ENCODE results near the gene DPP6.
"Not testable (repeated sequence)": the region's sequence is repeated elsewhere in the genome, so short reads cannot be mapped to it uniquely, and the experiment has no call there.

Gene DPP6

GRCh38 chr7:154051643-154052529, at the start of gene DPP6:
DPP6 (plus strand) TSS chr7:154052398.
- not testable (repeated sequence) for H3K9ac ChIP-seq (ENCODE audit: low read depth, low read length)

GRCh38 chr7:154009423-154009911, 42.7 kb upstream of the DPP6 start:
- H3K4me3 ChIP-seq (ENCODE audit: low read depth, low read length); H3K9ac ChIP-seq (ENCODE audit: low read depth, low read length); H3K36me3 ChIP-seq (ENCODE audit: control insufficient read depth, insufficient read depth, low read length); H3K4me1 ChIP-seq (ENCODE audit: control insufficient read depth, insufficient read depth, low read length); H3K27me3 ChIP-seq (ENCODE audit: control insufficient read depth, insufficient read depth, low read length); H3K9me3 ChIP-seq (ENCODE audit: control insufficient read depth, insufficient read depth, low read length): not testable (repeated sequence)

More at GRCh38 chr7:154051643-154052529, at the start of gene DPP6:
- not testable (repeated sequence) for H3K36me3 ChIP-seq (ENCODE audit: control insufficient read depth, insufficient read depth, low read length); H3K4me1 ChIP-seq (ENCODE audit: control insufficient read depth, insufficient read depth, low read length); H3K27me3 ChIP-seq (ENCODE audit: control insufficient read depth, insufficient read depth, low read length); H3K9me3 ChIP-seq (ENCODE audit: control insufficient read depth, insufficient read depth, low read length)
- peak within 1 kb of the TSS; percentile 32 for H3K4me3 ChIP-seq (ENCODE audit: low read depth, low read length)

- not testable (repeated sequence) for H3K27me3 ChIP-seq (ENCODE audit: control insufficient read depth, insufficient read depth, low read length); H3K9me3 ChIP-seq (ENCODE audit: control insufficient read depth, insufficient read depth, low read length); H3K4me1 ChIP-seq (ENCODE audit: control insufficient read depth, insufficient read depth, low read length); H3K9ac ChIP-seq (ENCODE audit: low read depth, low read length); H3K4me3 ChIP-seq (ENCODE audit: low read depth, low read length); H3K36me3 ChIP-seq (ENCODE audit: control insufficient read depth, insufficient read depth, low read length)
Observed at GRCh38 chr7:154010726-154011568, 41.3 kb upstream of the DPP6 start.

- H3K4me3 ChIP-seq (ENCODE audit: low read depth, low read length); H3K9ac ChIP-seq (ENCODE audit: low read depth, low read length); H3K9me3 ChIP-seq (ENCODE audit: control insufficient read depth, insufficient read depth, low read length); H3K4me1 ChIP-seq (ENCODE audit: control insufficient read depth, insufficient read depth, low read length); H3K36me3 ChIP-seq (ENCODE audit: control insufficient read depth, insufficient read depth, low read length); H3K27me3 ChIP-seq (ENCODE audit: control insufficient read depth, insufficient read depth, low read length): not testable (repeated sequence)
Observed at GRCh38 chr7:154012800-154013199, 39.4 kb upstream of the DPP6 start.

GRCh38 chr7:154015636-154016035, 36.6 kb upstream of the DPP6 start:
- not testable (repeated sequence) for H3K4me3 ChIP-seq (ENCODE audit: low read depth, low read length); H3K9me3 ChIP-seq (ENCODE audit: control insufficient read depth, insufficient read depth, low read length); H3K9ac ChIP-seq (ENCODE audit: low read depth, low read length); H3K27me3 ChIP-seq (ENCODE audit: control insufficient read depth, insufficient read depth, low read length); H3K4me1 ChIP-seq (ENCODE audit: control insufficient read depth, insufficient read depth, low read length); H3K36me3 ChIP-seq (ENCODE audit: control insufficient read depth, insufficient read depth, low read length)

GRCh38 chr7:154018354-154018753, 33.8 kb upstream of the DPP6 start:
- not testable (repeated sequence) for H3K27me3 ChIP-seq (ENCODE audit: control insufficient read depth, insufficient read depth, low read length); H3K9ac ChIP-seq (ENCODE audit: low read depth, low read length); H3K4me1 ChIP-seq (ENCODE audit: control insufficient read depth, insufficient read depth, low read length); H3K36me3 ChIP-seq (ENCODE audit: control insufficient read depth, insufficient read depth, low read length); H3K9me3 ChIP-seq (ENCODE audit: control insufficient read depth, insufficient read depth, low read length); H3K4me3 ChIP-seq (ENCODE audit: low read depth, low read length)

- not testable (repeated sequence) for H3K27me3 ChIP-seq (ENCODE audit: control insufficient read depth, insufficient read depth, low read length); H3K4me3 ChIP-seq (ENCODE audit: low read depth, low read length); H3K9ac ChIP-seq (ENCODE audit: low read depth, low read length); H3K4me1 ChIP-seq (ENCODE audit: control insufficient read depth, insufficient read depth, low read length); H3K36me3 ChIP-seq (ENCODE audit: control insufficient read depth, insufficient read depth, low read length); H3K9me3 ChIP-seq (ENCODE audit: control insufficient read depth, insufficient read depth, low read length)
Observed at GRCh38 chr7:154027805-154028204, 24.4 kb upstream of the DPP6 start.

GRCh38 chr7:154030476-154031080, 21.6 kb upstream of the DPP6 start:
- not testable (repeated sequence) for H3K27me3 ChIP-seq (ENCODE audit: control insufficient read depth, insufficient read depth, low read length); H3K9me3 ChIP-seq (ENCODE audit: control insufficient read depth, insufficient read depth, low read length); H3K4me1 ChIP-seq (ENCODE audit: control insufficient read depth, insufficient read depth, low read length); H3K4me3 ChIP-seq (ENCODE audit: low read depth, low read length); H3K36me3 ChIP-seq (ENCODE audit: control insufficient read depth, insufficient read depth, low read length); H3K9ac ChIP-seq (ENCODE audit: low read depth, low read length)

- H3K4me3 ChIP-seq (ENCODE audit: low read depth, low read length); H3K4me1 ChIP-seq (ENCODE audit: control insufficient read depth, insufficient read depth, low read length); H3K9ac ChIP-seq (ENCODE audit: low read depth, low read length); H3K27me3 ChIP-seq (ENCODE audit: control insufficient read depth, insufficient read depth, low read length); H3K9me3 ChIP-seq (ENCODE audit: control insufficient read depth, insufficient read depth, low read length); H3K36me3 ChIP-seq (ENCODE audit: control insufficient read depth, insufficient read depth, low read length): not testable (repeated sequence)
Observed at GRCh38 chr7:154039466-154040165, 12.6 kb upstream of the DPP6 start.

- not testable (repeated sequence) for H3K27me3 ChIP-seq (ENCODE audit: control insufficient read depth, insufficient read depth, low read length); H3K4me3 ChIP-seq (ENCODE audit: low read depth, low read length); H3K4me1 ChIP-seq (ENCODE audit: control insufficient read depth, insufficient read depth, low read length); H3K9ac ChIP-seq (ENCODE audit: low read depth, low read length); H3K9me3 ChIP-seq (ENCODE audit: control insufficient read depth, insufficient read depth, low read length); H3K36me3 ChIP-seq (ENCODE audit: control insufficient read depth, insufficient read depth, low read length)
Observed at GRCh38 chr7:154050394-154050793, 1.8 kb upstream of the DPP6 start.

GRCh38 chr7:154051006-154051642, 1.1 kb upstream of the DPP6 start:
- peak overlapping the region; percentile 32 for H3K4me3 ChIP-seq (ENCODE audit: low read depth, low read length)
- H3K36me3 ChIP-seq (ENCODE audit: control insufficient read depth, insufficient read depth, low read length); H3K9ac ChIP-seq (ENCODE audit: low read depth, low read length); H3K4me1 ChIP-seq (ENCODE audit: control insufficient read depth, insufficient read depth, low read length); H3K27me3 ChIP-seq (ENCODE audit: control insufficient read depth, insufficient read depth, low read length); H3K9me3 ChIP-seq (ENCODE audit: control insufficient read depth, insufficient read depth, low read length): not testable (repeated sequence)
